Measurements from ENCODE around the gene ASB3. TPM values are rescaled to one million over a fixed set of nuclear protein-coding genes. Genes with fewer than 3 reads are reported as not detected.

ASB3 gene
- total and polyA plus RNA-seq, 12 donors = 5.2 to 14.4 (median 10.9) TPM

GRCh38 chr2:53782676-53783075 is 4.1 kb downstream of the ASB3 start:
- no peak overlapping the region for H3K4me3 ChIP-seq

DNA sequence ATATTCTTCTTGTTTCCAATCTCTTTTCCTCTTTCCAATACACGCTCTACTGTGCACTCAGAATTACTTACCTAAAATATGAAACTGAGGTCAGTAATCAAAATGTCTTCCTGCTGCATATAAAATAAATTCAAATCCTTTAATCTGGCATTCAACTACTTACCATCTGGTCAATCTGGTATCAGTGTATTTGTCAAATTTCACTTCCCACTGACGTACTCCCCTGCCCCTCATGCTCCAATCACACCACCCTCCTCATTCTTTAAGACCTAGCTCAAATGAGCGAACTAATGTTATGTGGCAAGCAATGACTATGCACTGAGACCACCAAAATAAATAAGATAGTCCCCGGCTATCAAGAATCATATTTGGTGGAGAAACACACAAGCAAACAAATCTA is 6.7 kb downstream of the ASB3 start:
- intact Hi-C loops (cut with DNase I) = no loop called here
- TF ChIP-seq CTCF (IDR thresholded peaks at IDR 0.05) = no peak
- no peak overlapping the region for H3K4me3 ChIP-seq
- DNase-seq (no peak), ATAC-seq (no peak)
- no peaks in the 10 kb centered on the region for H3K27me3 ChIP-seq
- WGBS, 2 donors = 94 to 96% methylated on average over 4 of the region's 4 CpGs
- H3K36me3 ChIP-seq = peaks cover 0 to 34% (median 0%) of the 10 kb centered on the region in 9 donors
- H3K9me3 ChIP-seq = no peaks in the 10 kb centered on the region
- H3K27ac ChIP-seq = no peak overlapping the region
- peaks cover 0 to 17% (median 13%) of the 10 kb centered on the region in 9 donors for H3K4me1 ChIP-seq

More at GRCh38 chr2:53782676-53783075, 4.1 kb downstream of the ASB3 start:
- Histone ChIP-seq H3K36me3 (peaks cover 0 to 28% (median 0%) of the 10 kb centered on the region in 9 donors), H3K27ac (no peak overlapping the region), H3K9me3 (no peaks in the 10 kb centered on the region), H3K27me3 (no peaks in the 10 kb centered on the region), H3K4me1 (peaks cover 2 to 29% (median 24%) of the 10 kb centered on the region in 9 donors)
- intact Hi-C loops (cut with DNase I) = no loop called here
- no peak for ATAC-seq
- DNase-seq = no peak
- WGBS, 2 donors = 76 to 81% methylated on average over 8 of the region's 8 CpGs
- no peak for TF ChIP-seq CTCF (IDR thresholded peaks at IDR 0.05)

DNA sequence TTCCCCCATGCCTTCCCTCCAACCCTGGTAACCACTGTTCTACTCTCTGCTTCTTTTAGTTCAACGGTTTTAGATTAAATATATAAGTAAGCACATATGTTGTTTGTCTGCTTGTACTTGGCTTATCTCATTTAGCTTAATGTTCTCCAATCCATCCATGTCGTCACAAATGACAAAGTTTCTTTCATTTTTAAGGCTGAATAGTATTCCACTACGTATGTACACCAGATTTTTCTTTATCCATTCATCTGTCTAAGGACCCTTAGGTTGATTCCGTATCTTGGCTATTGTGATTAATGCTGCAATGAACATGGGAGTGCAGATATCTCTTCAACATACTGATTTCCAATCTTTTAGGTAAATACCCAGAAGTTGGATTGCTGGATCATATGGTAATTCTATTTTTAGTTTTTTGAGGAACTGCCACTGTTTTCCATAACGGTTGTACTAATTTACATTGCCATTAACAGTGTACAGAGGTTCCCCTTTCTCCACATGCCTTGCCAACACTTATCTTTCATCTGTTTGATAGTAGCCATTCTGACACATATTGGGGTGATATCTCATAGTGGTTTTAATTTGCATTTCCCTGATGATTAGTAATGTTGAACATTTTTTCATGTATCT is 8.1 kb downstream of the ASB3 start:
- no peaks in the 10 kb centered on the region for H3K9me3 ChIP-seq
- peaks cover 0 to 4% (median 0%) of the 10 kb centered on the region in 9 donors for H3K4me1 ChIP-seq
- H3K4me3 ChIP-seq = no peak overlapping the region
- intact Hi-C loops (cut with DNase I) = no loop called here
- WGBS, 2 donors = 76 to 83% methylated on average over 5 of the region's 5 CpGs
- no peaks in the 10 kb centered on the region for H3K27me3 ChIP-seq
- DNase-seq = no peak
- peaks cover 0 to 48% (median 0%) of the 10 kb centered on the region in 9 donors for H3K36me3 ChIP-seq
- TF ChIP-seq CTCF (IDR thresholded peaks at IDR 0.05) = no peak
- ATAC-seq = no peak
- H3K27ac ChIP-seq = no peak overlapping the region

DNA sequence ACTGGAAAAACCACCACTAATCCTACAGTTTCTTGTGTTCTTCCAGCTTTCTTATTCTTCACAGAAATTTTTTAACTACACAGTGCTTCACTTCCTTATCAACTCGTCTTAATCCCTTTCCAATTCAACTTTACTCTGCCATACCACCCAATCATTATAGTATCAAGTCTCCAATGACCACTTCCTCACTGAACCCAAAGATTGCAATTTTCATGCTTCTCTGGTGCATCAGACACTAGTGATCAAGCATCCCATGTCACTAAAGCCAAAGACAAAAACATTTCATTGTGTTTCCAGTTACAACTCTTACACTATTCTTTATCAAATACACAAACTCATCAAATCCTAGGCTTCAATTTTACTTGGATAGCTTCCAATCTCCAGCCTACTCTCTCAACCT is 9.6 kb downstream of the ASB3 start:
- no peaks in the 10 kb centered on the region for H3K4me1 ChIP-seq
- TF ChIP-seq CTCF (IDR thresholded peaks at IDR 0.05) = no peak
- 73 to 75% methylated on average over 1 of the region's 1 CpG for WGBS, 2 donors
- intact Hi-C loops (cut with DNase I) = no loop called here
- no peak overlapping the region for H3K4me3 ChIP-seq
- H3K27ac ChIP-seq = no peak overlapping the region
- no peaks in the 10 kb centered on the region for H3K27me3 ChIP-seq
- DNase-seq = no peak
- H3K9me3 ChIP-seq = no peaks in the 10 kb centered on the region
- H3K36me3 ChIP-seq = peaks cover 0 to 51% (median 0%) of the 10 kb centered on the region in 9 donors
- ATAC-seq = no peak
